Colon (tissue), 2 donors: ENCODE data around the gene POLA1.
"Not testable (repeated sequence)": the region's sequence is repeated elsewhere in the genome, so short reads cannot be mapped to it uniquely, and the experiment has no call there.

Experiments used
- FAIRE-seq: peaks from 2 replicates; lab custom pipeline; 2012; peaks lifted over from hg19 to GRCh38; lab: Jason Lieb, UNC
- donor health status: control.
- donor health status: control.

Gene POLA1

DNA sequence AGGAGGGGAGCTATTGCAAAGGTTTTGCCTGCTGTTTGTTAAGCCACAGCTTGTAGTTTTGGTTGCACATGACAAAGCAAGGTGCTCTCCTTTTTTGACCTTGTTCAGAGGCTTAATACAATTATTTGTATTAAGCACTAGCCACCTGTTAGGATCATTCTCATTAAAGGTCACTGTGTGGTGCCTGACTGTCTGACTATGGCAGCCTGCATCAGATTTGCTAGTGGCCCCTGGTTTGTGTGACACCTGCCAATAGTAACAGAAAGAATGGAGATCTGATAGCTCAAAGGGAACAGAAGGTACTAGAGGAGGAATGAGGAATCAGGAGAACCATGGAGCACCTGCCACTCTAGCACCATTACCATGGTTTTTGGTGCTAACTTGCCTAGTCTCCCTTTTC is 102.5 kb downstream of the POLA1 start:
- no peak for FAIRE-seq

DNA sequence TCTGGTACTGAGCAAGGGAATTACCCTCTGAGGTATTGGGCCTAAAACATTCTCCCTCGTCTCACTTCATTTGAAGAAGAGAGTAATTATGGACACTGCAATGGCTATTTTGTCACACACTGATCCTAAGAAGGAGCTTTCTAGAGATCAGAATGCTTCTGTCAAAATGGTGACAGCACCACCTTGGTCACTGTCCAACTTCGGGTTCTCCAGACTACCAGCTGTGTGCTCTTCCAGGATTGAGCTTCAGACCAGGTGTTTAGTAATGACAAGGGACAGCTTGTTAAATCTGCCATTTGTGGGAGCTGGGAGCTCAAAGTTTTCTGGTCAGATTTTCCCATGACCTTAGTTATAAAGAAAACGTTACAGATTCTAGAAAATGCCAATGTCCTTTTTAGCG is 105.4 kb downstream of the POLA1 start:
- FAIRE-seq, result no peak

- FAIRE-seq, result no peak
These were observed 105.8 kb downstream of the POLA1 start for GRCh38 chrX:24799565-24799964.

GRCh38 chrX:24805201-24805600 is 111.5 kb downstream of the POLA1 start:
- FAIRE-seq, result no peak

GRCh38 chrX:24819807-24820206 is 126.1 kb downstream of the POLA1 start:
- not testable (repeated sequence) for FAIRE-seq

GRCh38 chrX:24828147-24828546 is 134.4 kb downstream of the POLA1 start:
- no peak for FAIRE-seq

DNA sequence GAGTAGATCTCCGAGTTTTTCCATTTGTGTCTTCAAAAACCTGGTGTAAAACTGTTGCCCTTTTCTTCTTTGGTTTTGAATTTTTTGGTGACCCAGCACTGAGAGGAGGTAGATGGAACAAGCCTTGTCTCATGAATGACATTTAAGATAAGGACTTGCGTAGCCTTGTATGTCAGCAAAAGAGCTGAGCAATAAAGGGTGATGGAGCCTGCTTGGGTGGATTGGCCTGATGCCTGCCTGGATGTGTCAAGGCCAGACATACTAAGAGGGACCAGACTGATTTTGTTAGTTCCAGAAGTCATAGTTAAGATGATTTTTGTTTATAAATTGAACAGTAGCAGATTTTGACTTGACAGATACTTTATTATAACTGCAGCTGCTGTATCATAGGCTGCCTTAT is 134.9 kb downstream of the POLA1 start:
- FAIRE-seq, result no peak

DNA sequence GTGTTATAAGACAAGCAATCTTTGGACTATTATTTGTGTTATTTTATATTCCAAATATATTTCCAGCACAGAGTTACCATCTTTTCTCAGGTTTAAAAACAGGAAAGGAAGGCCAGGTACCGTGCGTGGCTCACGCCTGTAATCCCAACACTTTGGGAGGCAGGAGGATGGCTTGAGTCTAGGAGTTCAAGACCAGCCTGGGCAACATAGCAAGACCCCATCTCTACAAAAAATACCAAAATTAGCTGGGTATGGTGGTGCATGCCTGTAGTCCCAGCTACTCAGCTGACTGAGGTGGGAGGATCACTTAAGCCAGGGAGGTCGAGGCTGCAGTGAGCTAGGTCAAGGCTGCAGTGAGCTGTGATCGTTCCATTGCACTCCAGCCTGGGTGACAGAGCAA is 140.0 kb downstream of the POLA1 start:
- no peak for FAIRE-seq

DNA sequence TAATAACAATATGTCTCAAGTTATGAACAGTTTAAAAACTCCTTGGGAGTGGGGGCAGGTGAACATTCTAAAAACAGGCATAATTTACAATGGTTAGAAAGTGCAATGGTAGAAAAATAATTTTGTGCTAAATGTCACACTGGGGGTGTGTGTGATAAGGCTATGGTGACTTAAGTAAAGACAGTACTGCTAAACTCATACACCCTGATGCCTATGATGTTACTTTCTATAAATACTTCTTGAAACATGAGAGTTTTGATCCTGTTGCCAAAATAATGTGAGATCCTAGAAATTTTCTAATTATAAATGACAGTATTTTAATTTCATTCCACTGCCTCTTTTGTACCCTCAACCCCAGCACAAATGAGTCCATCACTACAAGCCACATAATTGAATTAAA is 144.2 kb downstream of the POLA1 start:
- no peak for FAIRE-seq

DNA sequence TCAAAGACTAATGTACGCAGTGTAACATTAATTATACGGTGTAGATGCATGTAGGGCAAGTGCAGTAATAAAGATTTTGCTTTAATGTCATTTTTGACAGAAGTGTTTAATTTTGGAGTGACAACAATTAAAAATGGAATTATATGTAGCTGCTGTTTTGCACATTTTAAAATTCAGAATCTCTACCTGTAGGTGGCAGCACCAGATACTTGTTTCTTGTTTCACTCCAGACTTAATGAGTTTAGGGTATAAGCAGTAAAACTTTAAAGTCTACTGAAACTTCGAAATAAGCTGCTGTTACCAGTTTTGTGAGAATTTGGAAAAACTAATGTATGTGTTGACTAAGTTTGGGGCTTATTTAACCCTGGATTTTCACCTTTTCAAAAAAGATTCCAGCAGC is 144.9 kb downstream of the POLA1 start:
- FAIRE-seq, result no peak

DNA sequence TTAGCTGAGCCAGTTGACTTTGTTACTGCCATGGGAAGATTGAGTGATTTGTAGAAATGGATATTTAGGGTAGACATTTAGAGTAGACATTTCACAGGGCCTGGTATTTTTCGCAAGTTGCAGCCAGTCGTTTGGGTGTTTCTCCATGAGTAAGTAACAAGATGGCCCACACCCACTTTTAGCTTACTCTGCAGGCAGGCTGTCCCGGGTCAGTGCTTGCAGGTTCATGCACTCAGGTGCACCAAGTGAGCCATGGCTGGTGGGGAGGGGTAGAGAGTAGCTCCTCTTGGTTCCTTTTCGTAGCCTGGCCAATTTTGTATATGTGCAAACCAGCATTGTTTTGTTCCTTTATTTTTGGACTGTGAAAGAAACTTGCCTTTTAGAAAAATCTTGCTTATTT is 145.6 kb downstream of the POLA1 start:
- FAIRE-seq, result no peak

DNA sequence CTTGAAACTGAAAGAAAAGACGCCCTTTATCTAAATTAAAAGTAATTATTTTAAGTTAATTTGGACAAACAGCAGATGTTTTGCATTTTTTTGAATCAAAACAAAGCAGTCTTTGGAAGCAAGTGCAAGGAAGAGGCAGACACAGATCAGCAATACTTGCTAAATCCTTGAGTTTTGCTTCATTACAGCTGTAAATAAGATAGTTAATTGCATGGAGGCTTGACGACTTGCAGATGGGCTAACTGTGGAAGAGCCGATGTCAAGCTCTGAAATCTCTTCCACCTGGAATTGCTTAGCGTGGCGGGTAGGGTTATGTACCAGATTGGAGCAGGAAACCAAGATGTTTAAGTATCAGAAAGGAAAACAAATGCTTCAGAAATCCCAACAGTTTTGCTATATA is 148.8 kb downstream of the POLA1 start:
- FAIRE-seq, result no peak

DNA sequence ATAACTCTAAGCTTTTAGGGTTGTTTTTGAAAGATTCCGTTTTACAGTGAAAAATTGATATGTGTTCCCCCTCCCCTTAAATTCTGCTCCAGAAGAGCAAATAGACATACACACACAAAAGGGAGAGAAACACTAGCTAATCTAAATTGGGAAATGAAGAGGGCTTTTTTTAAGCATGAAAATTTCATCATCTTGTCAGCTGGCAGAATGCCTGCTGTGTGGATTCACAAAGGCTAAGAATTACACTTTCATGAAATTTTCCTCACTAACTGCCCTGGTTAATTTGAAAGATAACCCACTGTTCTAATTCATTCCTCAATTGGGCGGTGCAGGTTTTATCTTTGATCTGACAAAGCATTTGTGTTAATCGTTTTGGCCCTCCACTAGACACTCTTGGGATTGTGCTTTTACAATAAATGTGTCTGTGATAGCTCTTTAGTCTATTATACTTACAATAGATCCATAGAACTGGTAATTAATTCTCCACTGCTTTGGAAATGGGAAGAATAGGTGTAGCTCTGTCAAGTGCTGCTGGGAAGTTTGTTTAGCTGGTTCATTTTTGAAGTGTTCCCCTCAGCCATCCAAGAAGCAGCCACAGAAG is 152.9 kb downstream of the POLA1 start:
- FAIRE-seq, result no peak

GRCh38 chrX:24851289-24851688 is 157.6 kb downstream of the POLA1 start:
- FAIRE-seq, result no peak

GRCh38 chrX:24851780-24852179 is 158.1 kb downstream of the POLA1 start:
- FAIRE-seq, result no peak

DNA sequence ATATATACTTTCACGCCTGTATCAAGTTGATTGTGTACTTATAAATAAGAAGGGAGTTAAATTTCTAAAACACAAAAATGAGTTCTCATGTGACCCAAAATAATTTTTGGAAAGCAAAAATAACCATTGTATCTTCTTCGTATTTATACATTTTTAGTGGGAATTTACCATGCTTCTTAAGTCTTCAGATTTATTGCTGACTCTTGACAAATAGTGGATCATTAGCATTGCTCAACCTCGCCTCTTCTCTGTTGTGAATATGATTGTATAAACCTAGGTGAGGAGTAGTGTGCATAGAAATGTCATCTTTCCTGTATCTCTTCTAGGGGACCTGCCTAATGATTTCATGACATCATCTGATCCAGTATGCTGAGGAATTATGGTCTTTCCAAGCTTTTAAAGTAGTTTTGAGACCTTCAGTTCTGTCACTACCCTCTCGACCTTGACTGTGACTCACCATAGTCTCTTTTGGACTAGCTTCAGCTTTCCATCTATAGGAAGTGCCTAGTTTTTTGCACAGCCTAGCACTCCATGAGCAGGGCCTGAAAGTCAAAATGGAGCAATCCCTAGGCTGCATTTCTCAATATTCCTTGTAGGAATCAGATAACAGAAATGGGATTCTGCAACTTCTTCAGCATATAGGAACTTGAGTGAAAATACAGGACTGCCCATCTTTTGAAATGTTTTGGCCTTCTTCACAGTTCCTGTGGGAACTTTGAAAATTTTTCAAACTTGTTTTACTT is 164.5 kb downstream of the POLA1 start:
- FAIRE-seq, result no peak

GRCh38 chrX:24859211-24859841 is 165.6 kb downstream of the POLA1 start:
- FAIRE-seq, result no peak

DNA sequence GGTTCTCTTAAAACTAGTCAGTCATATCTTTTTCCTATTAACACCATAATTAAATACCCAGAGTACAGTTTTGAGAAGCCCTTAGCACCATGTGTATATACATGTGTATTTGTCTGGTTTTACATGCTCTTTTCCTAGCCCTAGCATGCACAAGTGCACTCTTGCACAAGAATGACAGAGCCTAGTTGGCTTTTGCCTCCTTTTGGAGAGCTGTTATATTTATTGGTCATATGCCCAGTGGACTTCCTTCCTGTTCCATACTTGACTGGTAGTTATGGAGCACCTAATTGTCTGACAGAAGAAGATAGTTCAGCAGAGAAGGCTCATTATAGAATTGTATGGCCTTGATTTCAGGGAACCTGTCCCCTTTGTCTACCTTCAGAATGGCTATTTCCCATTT is 166.4 kb downstream of the POLA1 start:
- no peak for FAIRE-seq

- FAIRE-seq, result peak; percentile 31
These were observed 168.6 kb downstream of the POLA1 start for GRCh38 chrX:24862343-24862742.

- FAIRE-seq, result not testable (repeated sequence)
These were observed 170.1 kb downstream of the POLA1 start for GRCh38 chrX:24863779-24864178.

GRCh38 chrX:24870143-24870542 is 176.4 kb downstream of the POLA1 start:
- no peak for FAIRE-seq

GRCh38 chrX:24874604-24875247 is 181.0 kb downstream of the POLA1 start:
- FAIRE-seq, result no peak
